Activated CD4-positive, alpha-beta memory T cell treated with anti-CD3 and anti-CD28 coated beads, Interleukin-2, amount 10 ng/mL, durations not matched to agents 7 days and 5 days (primary cell): ENCODE measurements around the gene MINK1. TPM values are rescaled to one million over a fixed set of nuclear protein-coding genes. Genes with fewer than 3 reads are reported as not detected.
"Not testable (repeated sequence)": the region's sequence is repeated elsewhere in the genome, so short reads cannot be mapped to it uniquely, and the experiment has no call there.

ENCODE experiments used
- CTCF ChIA-PET: fragments of 350-600 bp; sonication (Branson Sonifier 250); formaldehyde crosslinking; loops from one replicate; lab custom pipeline; 2021; ENCODE audit warnings: antibody characterized with exemption, inconsistent platforms; lab: Charles Lee
- POLR2A ChIA-PET: fragments of 350-600 bp; sonication (Branson Sonifier 250); formaldehyde crosslinking; loops from one replicate; lab custom pipeline; 2021; ENCODE audit warnings: antibody characterized with exemption; lab: Charles Lee
- DNase-seq: peaks from one replicate; pipeline ENCODE4 v3.0.0-alpha.2; 2020
- H3K27ac Mint-ChIP-seq: one replicate; pipeline ENCODE4 v1.8.0; 2021; ENCODE audit warnings: mild to moderate bottlenecking, mixed read lengths
- H3K27me3 Mint-ChIP-seq: one replicate; pipeline ENCODE4 v1.8.0; 2021; ENCODE audit warnings: mixed read lengths
- H3K36me3 Mint-ChIP-seq: one replicate; pipeline ENCODE4 v1.8.0; 2021; ENCODE audit warnings: low read depth, mixed read lengths
- H3K4me1 Mint-ChIP-seq: one replicate; pipeline ENCODE4 v1.8.0; 2021; ENCODE audit warnings: mixed read lengths
- H3K4me3 Mint-ChIP-seq: one replicate; pipeline ENCODE4 v1.8.0; 2021; ENCODE audit warnings: mild to moderate bottlenecking, mixed read lengths
- H3K9me3 Mint-ChIP-seq: one replicate; pipeline ENCODE4 v1.8.0; 2021; ENCODE audit warnings: mixed read lengths
- total RNA-seq, 2 experiments: library from RNA; stranded (reverse); gene quantifications; one replicate each; pipeline ENCODE4 v1.2.3, GENCODE V29; 2021

The MINK1 gene
- total RNA-seq, 2 experiments from 2014 or later: 107 to 109 TPM

GRCh38 chr17:4901108-4901647, 68.0 kb downstream of the MINK1 start:
- CTCF ChIA-PET: interaction anchor here (2.7 kb wide), 1 partner anchor 111 kb away, joined by 8 read pairs; no protein-coding TSS in a partner anchor
- peaks cover 38% of the 10 kb centered on the region for H3K4me1 Mint-ChIP-seq
- DNase-seq: no peak
- H3K36me3 Mint-ChIP-seq: peaks cover 4% of the 10 kb centered on the region
- peak overlapping the region; percentile 47 for H3K27ac Mint-ChIP-seq
- no peaks in the 10 kb centered on the region for H3K9me3 Mint-ChIP-seq
- peak overlapping the region; percentile 56 for H3K4me3 Mint-ChIP-seq
- POLR2A ChIA-PET: interaction anchor here (1.0 to 1.9 kb wide), 2 partner anchors 38 to 66 kb away, joined by 4 to 6 read pairs; partner anchors contain the start of genes RNF167, SLC25A11 and SPAG7
- H3K27me3 Mint-ChIP-seq: peaks cover 10% of the 10 kb centered on the region

- POLR2A ChIA-PET: interaction anchor here (1.0 to 1.9 kb wide), 2 partner anchors 38 to 65 kb away, joined by 4 to 6 read pairs; partner anchors contain the start of genes RNF167, SLC25A11 and SPAG7
- peaks cover 10% of the 10 kb centered on the region for H3K27me3 Mint-ChIP-seq
- peaks cover 2% of the 10 kb centered on the region for H3K36me3 Mint-ChIP-seq
- peaks cover 38% of the 10 kb centered on the region for H3K4me1 Mint-ChIP-seq
- no peak overlapping the region for H3K27ac Mint-ChIP-seq
- no peaks in the 10 kb centered on the region for H3K9me3 Mint-ChIP-seq
- CTCF ChIA-PET: interaction anchor here (1.1 to 2.7 kb wide), 4 partner anchors 13 to 112 kb away, joined by 3 to 8 read pairs (median 4); partner anchors contain the start of genes RNF167 and SLC25A11
- H3K4me3 Mint-ChIP-seq: peak overlapping the region; percentile 56
- no peak for DNase-seq
Observed at GRCh38 chr17:4901648-4902344, 68.7 kb downstream of the MINK1 start.

GRCh38 chr17:4902540-4902939, 69.4 kb downstream of the MINK1 start:
- ChIA-PET POLR2A (interaction anchor here (1.9 kb wide), 1 partner anchor 64 kb away, joined by 4 read pairs; the partner anchor contains the start of gene SPAG7), CTCF (interaction anchor here (0.9 to 1.8 kb wide), 8 partner anchors 12 to 335 kb away, joined by 3 to 10 read pairs (median 5); partner anchors contain the start of genes ARRB2, RNF167, SLC25A11 and SPAG7)
- Mint-ChIP-seq H3K9me3 (no peaks in the 10 kb centered on the region), H3K4me3 (no peak overlapping the region), H3K27ac (peak overlapping the region; percentile 0), H3K36me3 (no peaks in the 10 kb centered on the region), H3K4me1 (peaks cover 40% of the 10 kb centered on the region), H3K27me3 (peaks cover 11% of the 10 kb centered on the region)
- DNase-seq: no peak

DNA sequence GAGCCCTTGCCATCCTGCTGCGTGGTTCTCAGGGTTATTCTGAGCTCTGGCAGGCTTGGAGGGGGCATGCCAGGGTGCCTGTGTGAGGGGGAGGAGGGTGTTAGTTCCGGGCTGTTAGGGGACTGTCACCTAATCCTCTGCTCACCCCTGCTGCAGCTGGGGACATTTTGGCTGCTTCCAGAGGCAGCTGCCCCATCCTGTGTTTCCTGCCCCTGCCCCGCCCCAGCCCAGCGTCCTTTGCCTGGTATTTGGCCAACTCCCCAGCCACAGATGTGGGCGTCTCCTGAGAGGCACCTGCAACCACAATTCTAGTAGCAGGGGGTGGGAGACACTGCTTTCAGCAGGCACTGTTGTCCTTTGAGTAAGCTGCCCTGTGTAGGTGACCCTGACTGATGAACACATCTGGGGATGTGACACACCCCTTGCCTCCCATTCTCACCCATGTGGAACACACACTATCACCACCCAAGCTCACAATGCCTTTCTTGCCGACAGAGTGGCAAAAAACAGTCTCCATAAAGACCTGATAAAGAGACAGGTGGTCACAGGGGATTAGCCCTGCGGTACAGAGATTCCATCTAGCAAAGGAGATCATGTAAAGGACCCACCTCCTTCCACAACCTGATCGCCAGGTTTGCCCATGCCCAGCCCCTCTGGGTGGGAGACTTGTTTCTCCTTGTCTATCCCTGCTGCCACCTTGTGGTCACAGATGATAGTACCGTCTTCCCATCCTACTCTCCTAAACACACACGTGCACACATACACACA, 70.1 kb downstream of the MINK1 start, which contains the start of gene CHRNE:
TSS of gene CHRNE (minus strand) at position 48 of the 768 bp plus-strand sequence. CDS start at position 13, 35 bp downstream.
- peak within 1 kb of the TSS; percentile 8 for H3K27ac Mint-ChIP-seq
- H3K36me3 Mint-ChIP-seq: no peaks in the 10 kb centered on the region
- peak within 1 kb of the TSS; percentile 2 for H3K4me3 Mint-ChIP-seq
- H3K4me1 Mint-ChIP-seq: peaks cover 40% of the 10 kb centered on the region
- peak; percentile 81 for DNase-seq
- no peaks in the 10 kb centered on the region for H3K9me3 Mint-ChIP-seq
- CTCF ChIA-PET: interaction anchor here (0.6 to 1.8 kb wide), 17 partner anchors 11 to 336 kb away, joined by 3 to 10 read pairs (median 3); partner anchors contain the start of genes ARRB2, PSMB6, RNF167 and SLC25A11
- POLR2A ChIA-PET: interaction anchor here (1.9 kb wide), 1 partner anchor 64 kb away, joined by 4 read pairs; the partner anchor contains the start of gene SPAG7
- peaks cover 11% of the 10 kb centered on the region for H3K27me3 Mint-ChIP-seq

DNA sequence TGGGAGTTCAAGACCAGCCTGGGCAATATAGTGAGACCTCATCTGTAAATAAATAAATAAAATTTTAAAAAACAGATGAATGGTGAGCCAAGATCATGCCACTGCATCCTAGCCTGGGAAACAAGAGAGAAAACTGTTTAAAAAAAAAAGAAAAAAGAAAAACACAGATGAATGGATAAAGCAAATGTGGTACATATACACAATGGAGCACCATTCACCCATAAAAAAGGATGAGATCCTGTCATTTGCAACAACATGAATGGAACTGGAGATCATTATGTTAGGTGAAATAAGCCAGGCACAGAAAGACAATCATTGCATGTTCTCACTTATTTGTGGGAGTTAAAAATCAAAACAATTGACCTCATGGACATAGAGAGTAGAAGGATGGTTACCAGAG, 73.5 kb downstream of the MINK1 start:
- POLR2A ChIA-PET: not testable (repeated sequence)

DNA sequence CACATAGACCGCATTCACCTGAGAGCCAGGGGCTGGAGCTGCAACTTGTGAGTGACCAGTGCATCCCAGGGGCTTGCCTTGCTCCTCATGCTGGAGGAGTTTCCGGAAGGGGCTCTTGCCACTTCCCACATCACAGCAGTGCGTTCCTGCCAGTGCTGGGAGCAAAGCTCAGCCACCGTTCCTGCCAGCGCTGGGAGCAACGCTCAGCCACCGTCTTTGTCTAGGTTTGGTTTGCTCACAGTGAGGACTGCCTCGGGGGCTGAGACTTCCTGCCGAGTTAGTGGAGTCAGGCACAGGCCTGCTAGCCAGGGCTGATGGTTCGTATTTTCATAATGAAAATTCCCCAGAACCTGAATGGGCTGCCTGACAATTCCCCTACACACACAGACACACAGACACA, 75.2 kb downstream of the MINK1 start:
- H3K4me1 Mint-ChIP-seq: peaks cover 7% of the 10 kb centered on the region
- peaks cover 13% of the 10 kb centered on the region for H3K27me3 Mint-ChIP-seq
- H3K9me3 Mint-ChIP-seq: no peaks in the 10 kb centered on the region
- H3K36me3 Mint-ChIP-seq: no peaks in the 10 kb centered on the region
- CTCF ChIA-PET: interaction anchor here (0.6 to 1.8 kb wide), 26 partner anchors 9 to 341 kb away, joined by 3 to 29 read pairs (median 5); partner anchors contain the start of genes C17orf107, CAMTA2, ENO3 and INCA1
- H3K4me3 Mint-ChIP-seq: no peak overlapping the region
- no peak overlapping the region for H3K27ac Mint-ChIP-seq
- POLR2A ChIA-PET: interaction anchor here (1.0 to 2.6 kb wide), 10 partner anchors 29 to 123 kb away, joined by 3 to 14 read pairs (median 5); partner anchors contain the start of genes CAMTA2, ENO3, PFN1 and RNF167
- no peak for DNase-seq

More for the DNA sequence above, 73.5 kb downstream of the MINK1 start:
- peaks cover 10% of the 10 kb centered on the region for H3K27me3 Mint-ChIP-seq
- H3K4me1 Mint-ChIP-seq: peaks cover 18% of the 10 kb centered on the region
- H3K9me3 Mint-ChIP-seq, CTCF ChIA-PET, H3K27ac Mint-ChIP-seq, H3K4me3 Mint-ChIP-seq, DNase-seq, H3K36me3 Mint-ChIP-seq: not testable (repeated sequence)

GRCh38 chr17:4908711-4909496, 75.8 kb downstream of the MINK1 start:
- CTCF ChIA-PET: interaction anchor here (0.6 to 1.8 kb wide), 31 partner anchors 10 to 342 kb away, joined by 3 to 29 read pairs (median 4); partner anchors contain the start of genes C17orf107, CAMTA2, ENO3 and INCA1
- Mint-ChIP-seq H3K27ac (no peak overlapping the region), H3K9me3 (no peaks in the 10 kb centered on the region), H3K4me1 (peaks cover 3% of the 10 kb centered on the region), H3K36me3 (no peaks in the 10 kb centered on the region), H3K27me3 (peaks cover 13% of the 10 kb centered on the region), H3K4me3 (no peak overlapping the region)
- POLR2A ChIA-PET: interaction anchor here (0.7 to 2.6 kb wide), 15 partner anchors 10 to 122 kb away, joined by 3 to 14 read pairs (median 4); partner anchors contain the start of genes CAMTA2, ENO3, PFN1 and PLD2
- DNase-seq: peak; percentile 86

GRCh38 chr17:4913994-4914393, 80.9 kb downstream of the MINK1 start:
- CTCF ChIA-PET: interaction anchor here (0.6 to 1.7 kb wide), 3 partner anchors 11 to 150 kb away, joined by 3 to 6 read pairs (median 4); partner anchors contain the start of genes CAMTA2 and CHRNE
- Mint-ChIP-seq H3K4me1 (no peaks in the 10 kb centered on the region), H3K36me3 (no peaks in the 10 kb centered on the region), H3K4me3 (no peak overlapping the region), H3K9me3 (no peaks in the 10 kb centered on the region), H3K27ac (no peak overlapping the region), H3K27me3 (peaks cover 10% of the 10 kb centered on the region)
- no peak for DNase-seq
- POLR2A ChIA-PET: interaction anchor here (0.6 to 1.8 kb wide), 3 partner anchors 9 to 26 kb away, joined by 3 to 5 read pairs (median 4); partner anchors contain the start of genes RNF167 and SLC25A11

- CTCF ChIA-PET: interaction anchor here (1.7 kb wide), 1 partner anchor 12 kb away, joined by 6 read pairs; the partner anchor contains the start of gene CHRNE
- not testable (repeated sequence) for H3K27ac Mint-ChIP-seq
- POLR2A ChIA-PET: interaction anchor here (0.6 to 1.8 kb wide), 3 partner anchors 9 to 25 kb away, joined by 3 to 5 read pairs (median 4); partner anchors contain the start of genes RNF167 and SLC25A11
Observed at GRCh38 chr17:4914551-4914950, 81.4 kb downstream of the MINK1 start.

DNA sequence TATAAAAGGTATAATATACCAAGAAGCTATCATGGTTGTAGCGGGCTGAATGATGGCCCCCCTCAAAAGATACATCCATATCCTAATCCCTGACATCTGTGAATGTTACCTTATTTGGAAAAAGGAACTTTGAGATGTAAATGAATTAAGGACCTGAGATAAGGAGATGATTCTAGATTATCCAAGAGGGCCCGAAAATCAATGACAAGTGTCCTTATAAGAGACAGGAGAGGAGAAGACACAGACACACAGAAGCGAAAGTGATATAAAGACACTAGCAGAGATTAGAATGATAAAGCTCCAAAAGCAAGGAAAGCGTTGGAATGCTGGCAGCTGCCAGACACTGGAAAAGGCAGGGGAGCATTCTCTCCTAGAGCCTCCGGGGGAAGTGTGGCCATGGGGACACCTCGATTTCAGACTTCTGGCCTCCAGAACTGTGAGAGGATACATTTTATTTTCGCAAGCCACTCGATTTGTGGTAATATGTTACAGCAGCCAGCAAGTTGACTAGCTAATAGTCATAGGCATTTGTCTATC, 86.4 kb downstream of the MINK1 start:
- H3K27me3 Mint-ChIP-seq: peaks cover 2% of the 10 kb centered on the region
- H3K4me1 Mint-ChIP-seq: no peaks in the 10 kb centered on the region
- H3K4me3 Mint-ChIP-seq: no peak overlapping the region
- DNase-seq: no peak
- POLR2A ChIA-PET: interaction anchor here (1.0 to 3.1 kb wide), 6 partner anchors 10 to 20 kb away, joined by 3 to 8 read pairs (median 4); partner anchors contain the start of genes GP1BA, RNF167 and SLC25A11
- no peaks in the 10 kb centered on the region for H3K36me3 Mint-ChIP-seq
- no peak overlapping the region for H3K27ac Mint-ChIP-seq
- CTCF ChIA-PET: interaction anchor here (0.5 to 1.6 kb wide), 3 partner anchors 10 to 138 kb away, joined by 3 to 4 read pairs (median 4); partner anchors contain the start of gene CHRNE
- H3K9me3 Mint-ChIP-seq: no peaks in the 10 kb centered on the region

More at GRCh38 chr17:4914551-4914950, 81.4 kb downstream of the MINK1 start:
- H3K36me3 Mint-ChIP-seq, H3K27me3 Mint-ChIP-seq, H3K9me3 Mint-ChIP-seq, DNase-seq, H3K4me1 Mint-ChIP-seq, H3K4me3 Mint-ChIP-seq: not testable (repeated sequence)
